Iris pigment epithelial cell (primary cell): Measurements from ENCODE around the gene NR1I3.

Source experiments
- DNase-seq: peaks from one replicate; pipeline ENCODE4 v3.0.0-alpha.2; 2011; ENCODE audit warnings: low read depth

The NR1I3 gene

DNA sequence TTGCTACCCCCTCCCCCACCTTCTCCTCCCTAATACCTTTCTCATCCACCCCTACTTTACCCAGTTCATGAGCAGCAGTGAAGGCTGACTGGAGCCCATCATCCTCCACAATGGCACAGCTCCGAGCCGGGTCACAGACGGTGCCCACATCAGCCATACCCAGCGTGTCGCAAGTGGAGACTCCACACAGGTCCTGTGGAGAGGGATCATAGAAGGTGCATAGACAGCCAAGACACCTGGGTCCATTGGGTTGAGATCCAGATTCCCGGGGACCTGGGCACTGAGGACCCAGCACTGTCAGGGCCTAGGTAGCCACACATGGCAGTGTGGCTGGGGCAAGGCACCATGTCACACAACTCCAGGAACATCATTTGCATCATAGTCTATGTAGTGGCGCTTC, 41.9 kb downstream of the NR1I3 start:
- DNase-seq, result no peak

DNA sequence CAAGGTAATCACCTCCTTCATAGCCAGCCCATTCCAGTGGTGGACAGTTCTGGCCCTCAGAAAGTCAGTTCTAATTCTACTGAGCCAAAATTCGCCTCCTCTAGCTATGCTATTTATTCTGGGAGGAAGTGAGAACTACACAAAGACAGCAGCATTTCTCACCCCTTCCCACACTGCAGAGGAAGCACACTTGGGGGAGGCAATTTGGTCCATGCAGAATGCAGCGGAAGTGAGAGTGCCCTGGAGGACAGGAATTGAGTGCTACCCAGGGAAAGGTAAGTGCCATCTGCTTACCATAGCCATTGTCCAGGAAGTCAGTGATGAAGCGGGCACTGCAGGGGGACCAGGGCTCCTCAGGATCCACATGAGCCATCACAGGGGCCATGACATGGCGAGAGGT, 42.8 kb downstream of the NR1I3 start:
- DNase-seq, result no peak

DNA sequence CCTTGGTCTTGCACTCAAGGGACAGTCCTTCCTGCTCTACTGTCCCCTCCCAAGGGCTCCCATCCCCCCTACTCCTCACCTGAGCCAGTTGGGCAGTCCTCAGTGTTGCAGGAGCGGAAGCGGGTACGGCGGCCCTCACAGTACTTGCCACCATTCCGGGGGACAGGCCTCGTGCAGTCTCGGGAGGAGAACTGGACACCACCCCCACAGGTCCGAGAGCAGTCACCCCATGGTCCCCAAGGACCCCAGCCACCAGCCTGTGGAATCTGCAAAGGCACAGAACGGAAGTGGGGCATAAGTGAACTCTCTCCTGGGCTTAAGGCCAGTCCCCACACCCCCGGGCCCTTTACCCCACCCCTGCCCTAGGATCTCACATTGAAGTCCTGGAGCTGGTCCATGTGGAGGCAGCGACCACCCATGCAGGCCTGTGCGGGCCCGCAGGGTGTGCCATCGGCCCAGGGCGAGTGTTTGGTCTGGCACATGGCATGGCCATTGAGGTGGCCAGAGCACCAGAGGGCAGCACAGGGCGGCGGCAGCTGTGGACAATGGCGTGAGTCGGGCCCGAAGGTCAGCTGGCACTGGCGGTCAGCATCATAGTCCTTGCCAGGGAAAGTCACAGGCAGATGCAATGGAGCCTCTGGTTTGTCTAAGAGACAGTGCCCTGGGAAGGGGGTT, 44.3 kb downstream of the NR1I3 start:
- no peak for DNase-seq

DNA sequence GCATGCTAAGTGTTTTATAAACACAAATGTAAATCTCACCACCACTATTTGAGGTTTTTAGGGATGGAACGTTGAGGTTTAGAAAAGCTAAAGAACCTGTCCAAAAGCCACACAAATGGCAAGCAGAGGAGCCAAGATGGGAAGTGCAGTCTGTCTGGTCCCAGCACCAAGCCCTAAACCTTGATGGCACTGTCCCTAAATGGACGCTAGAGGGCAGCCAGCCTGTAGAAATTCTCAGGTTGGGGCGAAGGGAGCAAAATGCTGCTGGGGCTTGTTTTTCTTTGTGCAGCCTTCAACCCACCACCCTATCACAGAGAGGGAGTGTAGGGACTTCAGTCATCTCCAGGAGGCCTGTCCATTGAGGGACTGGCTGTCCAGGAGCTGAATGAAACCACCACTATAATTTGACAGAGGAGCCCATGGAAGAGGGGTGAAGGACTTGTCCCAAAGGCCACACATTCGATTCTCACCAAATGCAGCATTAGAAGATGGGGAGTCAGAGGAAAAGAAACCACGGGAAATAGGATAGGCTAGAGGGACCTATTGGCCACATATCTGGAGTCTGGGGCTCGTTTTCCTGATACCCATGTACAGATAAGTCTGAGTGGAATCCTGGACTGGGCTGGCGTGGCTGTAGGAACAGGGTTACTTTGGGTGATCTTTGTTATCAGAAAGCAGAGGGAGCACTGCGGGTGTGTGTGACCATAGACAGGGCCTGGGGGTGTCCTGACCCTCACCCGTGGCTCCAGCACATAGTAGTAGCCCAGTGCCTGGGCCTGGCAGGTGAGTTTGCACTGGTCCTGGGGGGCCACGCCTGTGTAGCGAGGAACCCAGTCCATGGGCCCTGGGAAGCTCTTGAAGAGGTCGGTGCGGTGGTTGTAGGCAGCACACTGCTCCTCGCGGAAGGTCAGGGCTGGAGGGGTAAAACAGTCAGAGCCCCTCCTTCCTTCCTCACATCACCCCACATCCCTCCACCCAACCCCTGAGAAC, 45.2 kb downstream of the NR1I3 start:
- DNase-seq, result peak; percentile 73

DNA sequence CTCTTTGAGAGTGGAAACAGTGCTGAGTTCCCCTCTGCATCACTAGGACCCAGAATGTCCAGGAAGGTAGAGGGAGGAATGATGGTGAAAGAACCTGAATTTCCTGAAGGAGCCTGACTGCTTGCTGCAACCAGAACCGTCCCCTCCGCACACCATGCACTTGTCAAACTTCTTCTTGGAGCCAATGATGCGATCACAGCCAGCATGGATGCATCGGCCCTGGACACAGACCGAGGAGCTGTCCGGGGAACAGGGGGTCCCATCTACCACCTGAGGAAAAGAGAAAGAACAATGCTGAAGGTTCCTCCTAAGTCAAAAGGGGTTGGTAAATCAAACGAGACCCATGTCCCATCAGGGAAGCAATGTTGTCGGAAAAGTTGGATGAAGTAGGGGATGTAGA, 46.0 kb downstream of the NR1I3 start:
- no peak for DNase-seq

DNA sequence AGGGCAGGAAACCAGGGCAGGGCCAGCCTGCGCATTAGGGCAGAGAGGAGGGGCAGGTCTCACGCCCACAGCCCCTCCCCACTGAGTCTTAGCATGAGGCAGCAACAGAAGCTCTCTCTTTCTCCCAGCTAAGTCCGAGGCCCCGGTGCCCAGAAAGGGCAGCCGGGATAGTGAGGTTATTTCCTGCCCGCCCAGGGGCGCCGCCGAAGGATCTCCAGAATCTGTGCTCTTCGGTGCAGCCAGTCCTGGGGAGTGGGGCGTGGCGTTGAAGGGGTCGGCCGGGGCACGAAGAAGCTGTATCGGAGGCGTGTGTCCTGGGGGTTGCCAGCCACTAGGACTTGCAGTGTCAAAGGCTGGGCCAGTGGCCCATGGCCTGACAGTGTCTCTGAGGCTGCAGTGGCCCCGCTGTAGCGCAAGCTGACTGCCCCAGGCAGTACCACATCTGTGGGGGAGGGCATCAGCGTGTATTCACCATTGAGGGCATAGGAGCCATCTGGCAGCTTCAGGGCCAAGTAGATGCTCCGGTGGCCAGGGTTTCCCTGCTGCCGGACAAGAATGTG, 47.0 kb downstream of the NR1I3 start:
- no peak for DNase-seq

DNA sequence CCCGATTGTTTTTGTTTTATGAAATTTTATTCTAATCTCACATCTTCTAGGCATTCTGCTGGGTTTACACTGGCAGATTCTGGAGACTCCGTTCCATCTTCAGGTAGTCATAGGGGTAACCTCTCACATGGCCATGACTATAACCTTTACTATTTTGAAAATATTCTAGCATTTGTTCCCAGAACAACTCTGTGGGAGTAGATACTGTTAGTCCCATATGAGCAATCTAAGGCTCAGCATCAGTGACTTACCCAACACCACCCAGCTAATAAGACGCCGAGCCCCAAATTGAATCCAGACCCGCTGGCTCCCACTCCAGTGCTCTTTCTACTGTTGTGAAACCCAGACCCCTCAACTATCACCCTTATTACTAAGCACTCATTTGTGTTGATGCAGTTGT, 49.0 kb downstream of the NR1I3 start:
- peak; percentile 45 for DNase-seq

DNA sequence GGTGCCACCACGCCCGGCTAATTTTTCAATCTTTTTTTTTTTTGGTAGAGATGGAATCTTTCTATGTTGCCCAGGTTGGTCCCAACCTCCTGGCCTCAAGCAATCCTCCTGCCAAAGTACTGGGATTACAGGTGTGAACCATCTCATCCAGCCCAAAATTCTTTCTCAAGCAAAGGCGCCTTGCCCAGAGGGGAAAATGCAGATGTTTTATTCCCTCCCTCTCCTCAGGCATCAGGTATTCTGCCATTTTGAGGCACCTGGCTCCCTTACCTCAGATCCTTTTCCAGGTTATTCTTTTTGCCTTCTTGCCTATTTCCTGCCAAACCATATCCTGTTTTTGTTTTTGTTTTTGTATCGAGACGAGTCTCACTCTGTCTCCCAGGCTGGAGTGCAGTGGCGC, 49.6 kb downstream of the NR1I3 start:
- no peak for DNase-seq

DNA sequence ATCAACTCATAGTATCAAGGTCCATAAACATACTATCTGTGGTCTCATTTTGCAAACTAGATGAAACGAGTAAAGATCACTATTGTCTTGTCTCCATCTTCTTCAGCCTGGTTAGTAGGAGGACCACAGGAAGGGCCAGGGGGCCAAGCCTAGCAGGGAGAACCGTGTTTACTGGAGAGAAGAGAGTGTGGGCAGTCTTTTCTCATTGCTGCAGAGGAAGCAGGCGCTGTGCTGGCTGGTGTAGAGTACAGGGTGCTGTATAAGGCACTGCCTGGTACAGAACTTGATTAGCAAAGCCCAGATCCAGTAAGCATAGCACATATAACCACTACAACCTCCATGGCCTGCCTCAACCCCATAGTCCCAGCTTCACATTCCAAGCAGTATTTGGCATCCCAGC, 50.7 kb downstream of the NR1I3 start:
- peak; percentile 32 for DNase-seq

DNA sequence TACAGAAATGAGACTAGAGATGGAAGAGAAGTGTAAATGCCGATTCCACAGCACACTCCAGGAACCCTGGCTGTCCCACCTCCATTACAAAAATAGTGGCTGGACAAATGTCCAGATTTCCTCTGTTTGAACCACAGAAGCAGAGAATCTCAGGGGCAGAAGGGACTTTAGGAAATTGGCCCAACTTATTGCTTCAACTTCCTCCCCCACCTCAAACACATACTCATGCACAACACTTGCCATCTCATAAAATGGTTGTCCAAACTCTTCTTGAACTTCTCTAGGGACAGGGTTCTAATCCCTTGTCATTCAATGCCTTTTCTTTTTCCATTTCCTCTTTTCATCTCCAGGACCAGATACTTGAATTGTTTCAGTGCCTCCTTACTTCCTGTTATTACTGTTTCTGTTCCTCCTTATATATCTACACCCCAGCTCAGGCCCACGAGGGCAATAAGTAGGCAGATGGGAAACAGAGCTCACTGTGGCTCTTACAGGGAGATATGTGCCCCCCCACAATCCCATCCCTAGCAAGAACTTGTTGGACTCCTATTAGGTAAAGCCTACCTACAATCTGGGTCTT, 52.2 kb downstream of the NR1I3 start:
- DNase-seq, result no peak

DNA sequence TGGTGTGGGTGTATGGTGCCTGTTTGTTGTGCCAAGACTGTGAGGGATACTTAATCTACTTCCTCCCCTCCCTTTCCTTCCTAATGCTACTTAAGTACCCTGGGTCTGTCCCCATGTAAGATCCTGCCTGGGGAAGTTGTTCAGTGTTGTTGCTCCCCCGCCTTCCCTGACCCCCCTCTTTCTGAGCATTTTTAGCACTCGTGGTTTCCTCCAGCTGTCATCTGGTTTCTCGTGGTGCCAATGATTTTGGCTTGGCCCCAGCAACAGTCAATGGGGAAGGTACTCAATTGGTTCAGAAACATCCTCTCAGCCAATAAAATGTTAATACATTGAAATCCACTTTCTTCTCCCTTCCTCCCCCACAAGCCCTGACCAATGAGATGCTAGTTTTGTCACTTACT, 52.7 kb downstream of the NR1I3 start:
- DNase-seq, result peak; percentile 89

DNA sequence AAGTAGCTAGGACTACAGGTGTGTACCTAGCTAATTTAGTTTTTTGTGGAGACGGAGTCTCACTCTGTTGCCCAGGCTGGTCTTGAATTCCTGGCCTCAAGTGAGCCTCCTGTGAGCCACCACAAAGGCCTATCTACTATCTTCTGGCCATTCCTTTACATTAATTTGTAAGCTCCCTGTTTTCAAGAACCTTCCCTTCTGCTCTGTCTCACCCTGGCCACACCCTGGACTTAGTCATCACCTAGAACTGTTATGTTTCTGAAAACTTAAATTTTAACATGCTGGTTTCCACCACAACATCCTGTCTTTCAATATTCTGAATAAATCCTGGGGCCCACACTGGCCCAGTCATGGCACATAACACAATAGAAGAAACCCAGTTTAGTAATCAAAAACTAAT, 55.8 kb downstream of the NR1I3 start:
- DNase-seq, result peak; percentile 68

DNA sequence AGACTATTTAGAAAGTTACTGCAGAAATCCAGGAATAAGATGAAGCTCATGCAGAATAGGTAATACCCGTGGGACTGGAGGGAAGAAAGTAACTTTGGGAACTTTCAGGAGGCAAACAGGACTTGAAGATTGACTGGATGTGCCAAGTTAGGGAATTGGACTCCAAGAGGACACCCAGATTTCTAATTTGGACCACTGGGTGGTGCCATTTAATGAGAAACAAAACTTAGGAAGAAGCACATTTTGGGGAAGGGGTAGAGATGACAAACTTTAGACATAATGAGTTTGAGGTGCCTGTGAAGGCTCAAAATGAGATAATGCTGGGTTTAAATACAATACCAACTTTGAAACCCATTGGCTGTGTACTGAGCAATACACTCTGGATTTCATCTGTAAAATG, 57.4 kb downstream of the NR1I3 start:
- DNase-seq, result no peak

DNA sequence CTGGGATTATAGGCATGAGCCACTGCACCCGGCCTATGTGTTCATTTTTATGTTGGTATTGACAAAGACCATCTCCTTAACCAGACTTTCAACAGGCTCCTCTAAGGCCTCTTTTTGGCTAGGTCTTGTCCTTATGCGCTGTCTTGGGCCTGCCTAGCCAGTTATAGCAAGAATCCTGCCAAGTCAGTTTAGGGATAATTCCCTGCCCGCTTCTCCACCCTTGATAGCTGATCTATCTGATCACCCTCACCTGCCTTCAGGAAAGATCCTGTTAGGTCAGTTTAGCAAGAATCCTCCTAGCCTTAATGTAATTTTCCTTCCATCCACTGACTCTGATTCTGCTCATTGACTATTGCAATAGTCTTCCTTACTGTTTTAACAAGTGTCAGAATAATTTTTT, 58.3 kb downstream of the NR1I3 start:
- no peak for DNase-seq
